WTC11 (cell line): ENCODE data around the gene TEX14. TPM values are rescaled to one million over a fixed set of nuclear protein-coding genes. Genes with fewer than 3 reads are reported as not detected.
"Not testable (repeated sequence)": the region's sequence is repeated elsewhere in the genome, so short reads cannot be mapped to it uniquely, and the experiment has no call there.

Experiments used
- ATAC-seq: fragments of 200-7000 bp; cut with Tn5 transposase; 2 replicates; pipeline ENCODE4 v1.10.0; 2021; ENCODE audit warnings: mild to moderate bottlenecking, moderate library complexity
- CTCF ChIA-PET: fragments of 300-600 bp; sonication (Branson Sonifier 250); formaldehyde crosslinking; loops from one replicate; lab custom pipeline; 2021; ENCODE audit warnings: antibody characterized with exemption; lab: Charles Lee
- POLR2A ChIA-PET: fragments of 350-600 bp; sonication (Branson Sonifier 250); formaldehyde crosslinking; loops from one replicate; lab custom pipeline; 2021; ENCODE audit warnings: antibody characterized with exemption; lab: Charles Lee
- DNase-seq: peaks from one replicate; pipeline ENCODE4 v3.0.0; 2021; ENCODE audit warnings: low spot score
- H3K27ac Mint-ChIP-seq: 2 replicates; pipeline ENCODE4 v1.8.0; 2021; ENCODE audit warnings: mixed read lengths
- H3K27me3 Mint-ChIP-seq: 2 replicates; pipeline ENCODE4 v1.8.0; 2021; ENCODE audit warnings: low read depth, mild to moderate bottlenecking, moderate library complexity, mixed read lengths
- H3K36me3 Mint-ChIP-seq: 2 replicates; pipeline ENCODE4 v1.8.0; 2021; ENCODE audit warnings: mixed read lengths
- H3K4me1 Mint-ChIP-seq: 2 replicates; pipeline ENCODE4 v1.8.0; 2022; ENCODE audit warnings: mixed read lengths
- H3K4me3 Mint-ChIP-seq: 2 replicates; pipeline ENCODE4 v1.8.0; 2021; ENCODE audit warnings: mild to moderate bottlenecking, moderate library complexity, mixed read lengths
- H3K9me3 Mint-ChIP-seq: 2 replicates; pipeline ENCODE4 v1.8.0; 2021; ENCODE audit warnings: mixed read lengths
- ATF1 ChIP-seq: sonication (generic); formaldehyde crosslinking; IDR thresholded peaks from 2 replicates; pipeline ENCODE4 v1.8.1; 2023; ENCODE audit warnings: mild to moderate bottlenecking, moderate library complexity, missing genetic modification reagents
- ATF2 ChIP-seq: sonication (generic); formaldehyde crosslinking; IDR thresholded peaks from 2 replicates; pipeline ENCODE4 v1.8.1; 2022; ENCODE audit warnings: low read depth, missing genetic modification reagents, borderline replicate concordance
- E2F4 ChIP-seq: sonication (generic); formaldehyde crosslinking; IDR thresholded peaks from 2 replicates; pipeline ENCODE4 v1.8.1; 2022; ENCODE audit warnings: low read depth, mild to moderate bottlenecking, moderate library complexity, missing genetic modification reagents, borderline replicate concordance
- E2F5 ChIP-seq: sonication (generic); formaldehyde crosslinking; IDR thresholded peaks from 2 replicates; pipeline ENCODE4 v1.8.1; 2022; ENCODE audit warnings: mild to moderate bottlenecking, moderate library complexity, missing genetic modification reagents
- EMX1 ChIP-seq: fragments of 250-450 bp; sonication (Bioruptor Pico); IDR thresholded peaks from 2 replicates; pipeline ENCODE4 v1.8.0; 2021; ENCODE audit warnings: mild to moderate bottlenecking
- HMGXB4 ChIP-seq: sonication (generic); formaldehyde crosslinking; IDR thresholded peaks from 2 replicates; pipeline ENCODE4 v1.8.1; 2023; ENCODE audit warnings: mild to moderate bottlenecking, moderate library complexity, missing genetic modification reagents
- MAX ChIP-seq: sonication (generic); formaldehyde crosslinking; IDR thresholded peaks from 2 replicates; pipeline ENCODE4 v1.8.0; 2022; ENCODE audit warnings: mild to moderate bottlenecking, missing genetic modification reagents
- MYBL2 ChIP-seq: sonication (generic); formaldehyde crosslinking; IDR thresholded peaks from 2 replicates; pipeline ENCODE4 v1.8.1; 2023; ENCODE audit warnings: mild to moderate bottlenecking, moderate library complexity, missing genetic modification reagents
- NFE2L1 ChIP-seq: sonication (generic); formaldehyde crosslinking; IDR thresholded peaks from 2 replicates; pipeline ENCODE4 v1.8.1; 2023; ENCODE audit warnings: missing genetic modification reagents
- RELA ChIP-seq: sonication (generic); formaldehyde crosslinking; IDR thresholded peaks from 2 replicates; pipeline ENCODE4 v1.8.1; 2022; ENCODE audit warnings: missing genetic modification reagents, mild to moderate bottlenecking, borderline replicate concordance
- RORB ChIP-seq: fragments of 250-450 bp; sonication (Bioruptor Pico); IDR thresholded peaks from 2 replicates; pipeline ENCODE4 v1.9.0; 2021; ENCODE audit warnings: mild to moderate bottlenecking
- TCF7 ChIP-seq: sonication (generic); formaldehyde crosslinking; IDR thresholded peaks from 2 replicates; pipeline ENCODE4 v1.8.0; 2022; ENCODE audit warnings: mild to moderate bottlenecking, low read depth, missing genetic modification reagents, moderate library complexity
- TEAD1 ChIP-seq: sonication (generic); formaldehyde crosslinking; IDR thresholded peaks from 2 replicates; pipeline ENCODE4 v1.8.0; 2022; ENCODE audit warnings: mild to moderate bottlenecking, missing genetic modification reagents
- USF2 ChIP-seq: sonication (generic); formaldehyde crosslinking; IDR thresholded peaks from 2 replicates; pipeline ENCODE4 v1.8.1; 2023; ENCODE audit warnings: mild to moderate bottlenecking, missing genetic modification reagents, moderate library complexity
- ZBTB43 ChIP-seq: sonication (generic); formaldehyde crosslinking; IDR thresholded peaks from 2 replicates; pipeline ENCODE4 v1.8.1; 2023; ENCODE audit warnings: mild to moderate bottlenecking, missing genetic modification reagents
- ZNF232 ChIP-seq: sonication (generic); formaldehyde crosslinking; IDR thresholded peaks from 2 replicates; pipeline ENCODE4 v1.8.0; 2022; ENCODE audit warnings: mild to moderate bottlenecking, missing genetic modification reagents
- ZNF423 ChIP-seq: fragments of 250-450 bp; sonication (Bioruptor Pico); IDR thresholded peaks from 2 replicates; pipeline ENCODE4 v2.1.2; 2022; ENCODE audit warnings: mild to moderate bottlenecking, moderate library complexity
- total RNA-seq: library from RNA; stranded (reverse); gene quantifications from 3 replicates; pipeline ENCODE4 v1.2.3, GENCODE V29; 2021

TEX14 gene
- total RNA-seq, 1 experiment from 2014 or later, result 1.4 TPM

GRCh38 chr17:58658804-58659713, 32.8 kb downstream of the TEX14 start (continued):
- no peak for TF ChIP-seq E2F5
- TF ChIP-seq MYBL2 (CRISPR knock-in tag), result no peak
- TF ChIP-seq HMGXB4 (CRISPR knock-in tag), result peak; percentile 52; the same call in 1 of the 2 replicates

- TF ChIP-seq TEAD1, result peak; percentile 75; the same call in 1 of the 2 replicates
- peak; percentile 63 for TF ChIP-seq ZNF423 (CRISPR knock-in tag)
- 0 out of 2 replicates have a peak, but pooled peaks have one; percentile 27 for TF ChIP-seq MAX (CRISPR knock-in tag)
- TF ChIP-seq NFE2L1 (CRISPR knock-in tag), result peak; percentile 79; the same call in 1 of the 2 replicates
- Mint-ChIP-seq H3K27ac (peak overlapping the region; percentile 100), H3K4me1 (peaks cover 20% of the 10 kb centered on the region), H3K4me3 (peak overlapping the region; percentile 66), H3K27me3 (peaks cover 14% of the 10 kb centered on the region)
- ChIA-PET POLR2A (interaction anchor here (0.5 to 5.6 kb wide), 5 partner anchors 27 to 297 kb away, joined by 3 to 54 read pairs (median 3); no protein-coding TSS in a partner anchor), CTCF (interaction anchor here (0.6 to 1.0 kb wide), 2 partner anchors 27 to 49 kb away, joined by 3 to 4 read pairs; no protein-coding TSS in a partner anchor)
- DNase-seq, H3K36me3 Mint-ChIP-seq, H3K9me3 Mint-ChIP-seq: not testable (repeated sequence)
- ATAC-seq, result peak; percentile 12
Measured at GRCh38 chr17:58657962-58658803, 33.7 kb downstream of the TEX14 start.

- no peak for DNase-seq
- Mint-ChIP-seq H3K4me3 (no peak overlapping the region), H3K36me3 (no peaks in the 10 kb centered on the region), H3K9me3 (no peaks in the 10 kb centered on the region), H3K27ac (no peak overlapping the region), H3K27me3 (peaks cover 3% of the 10 kb centered on the region), H3K4me1 (peaks cover under 1% of the 10 kb centered on the region)
- ChIA-PET POLR2A (no interaction called here), CTCF (no interaction called here)
- TF ChIP-seq ATF2 (CRISPR knock-in tag), result no peak
- no peak for TF ChIP-seq ZNF232 (CRISPR knock-in tag)
- no peak for TF ChIP-seq ATF1 (CRISPR knock-in tag)
- no peak for TF ChIP-seq USF2 (CRISPR knock-in tag)
- ATAC-seq, result no peak
Measured at GRCh38 chr17:58648236-58648635, 43.6 kb downstream of the TEX14 start.

- ATAC-seq, result no peak
- Mint-ChIP-seq H3K36me3 (no peaks in the 10 kb centered on the region), H3K27ac (no peak overlapping the region), H3K4me3 (no peak overlapping the region), H3K27me3 (no peaks in the 10 kb centered on the region; the same call in 1 of the 2 replicates), H3K9me3 (no peaks in the 10 kb centered on the region), H3K4me1 (peaks cover 3% of the 10 kb centered on the region; the same call in 1 of the 2 replicates)
- ChIA-PET POLR2A (no interaction called here), CTCF (interaction anchor here (1.0 to 1.2 kb wide), 2 partner anchors 66 to 102 kb away, joined by 3 to 4 read pairs; no protein-coding TSS in a partner anchor)
- DNase-seq, result no peak
- TF ChIP-seq RORB (CRISPR knock-in tag), result no peak
- no peak for TF ChIP-seq RELA (CRISPR knock-in tag)
- TF ChIP-seq TCF7 (CRISPR knock-in tag), result no peak
- TF ChIP-seq E2F4 (CRISPR knock-in tag), result no peak
- no peak for TF ChIP-seq ZBTB43 (CRISPR knock-in tag)
- no peak for TF ChIP-seq EMX1 (CRISPR knock-in tag)
Measured at GRCh38 chr17:58643147-58643546, 48.7 kb downstream of the TEX14 start.
